Cortex of kidney (tissue), 1 donor: ENCODE data around the gene PAOX.
"Not testable (repeated sequence)": the region's sequence is repeated elsewhere in the genome, so short reads cannot be mapped to it uniquely, and the experiment has no call there.

ENCODE experiments used
- DNase-seq: peaks from one replicate; lab custom pipeline; 2025; lab: John Stamatoyannopoulos, UW

Gene PAOX

GRCh38 chr10:133405844-133406527, 26.9 kb downstream of the PAOX start:
- no peak for DNase-seq

GRCh38 chr10:133411523-133412380, 32.7 kb downstream of the PAOX start:
- DNase-seq, result no peak

GRCh38 chr10:133412381-133412711, 33.3 kb downstream of the PAOX start:
- no peak for DNase-seq

- not testable (repeated sequence) for DNase-seq
Measured at GRCh38 chr10:133414401-133414800, 35.3 kb downstream of the PAOX start.

- DNase-seq, result no peak
Measured at GRCh38 chr10:133415752-133416151, 36.7 kb downstream of the PAOX start.

- no peak for DNase-seq
Measured at GRCh38 chr10:133418289-133418993, 39.4 kb downstream of the PAOX start.

GRCh38 chr10:133419211-133419950, 40.3 kb downstream of the PAOX start:
- no peak for DNase-seq

GRCh38 chr10:133420028-133420427, 41.0 kb downstream of the PAOX start:
- DNase-seq, result no peak

GRCh38 chr10:133420579-133420978, 41.5 kb downstream of the PAOX start:
- DNase-seq, result no peak

- no peak for DNase-seq
Measured at GRCh38 chr10:133421336-133422222, 42.5 kb downstream of the PAOX start.

GRCh38 chr10:133422223-133422806, 43.3 kb downstream of the PAOX start:
- no peak for DNase-seq

GRCh38 chr10:133422807-133423771, 44.0 kb downstream of the PAOX start:
- DNase-seq, result no peak

- DNase-seq, result not testable (repeated sequence)
Measured at GRCh38 chr10:133424102-133424501, 45.0 kb downstream of the PAOX start.

- DNase-seq, result not testable (repeated sequence)
Measured at GRCh38 chr10:133424601-133425000, 45.5 kb downstream of the PAOX start, which contains the start of gene SPRN. Gene SPRN, minus strand, starts transcription at chr10:133424625. Its CDS starts 944 bp downstream, at chr10:133423681.

- not testable (repeated sequence) for DNase-seq
Measured at GRCh38 chr10:133429571-133429970, 50.5 kb downstream of the PAOX start.

- not testable (repeated sequence) for DNase-seq
Measured at GRCh38 chr10:133431888-133432613, 53.0 kb downstream of the PAOX start.

- not testable (repeated sequence) for DNase-seq
Measured at GRCh38 chr10:133432789-133433188, 53.7 kb downstream of the PAOX start.

GRCh38 chr10:133438711-133439273, 59.7 kb downstream of the PAOX start:
- DNase-seq, result no peak
